Heart right ventricle (tissue), 16 donors: Measurements from ENCODE around the gene KIF25. TPM values are rescaled to one million over a fixed set of nuclear protein-coding genes. Genes with fewer than 3 reads are reported as not detected.

Experiments used
- ATAC-seq, 8 donors: fragments of 200-7000 bp; cut with Tn5 transposase; one replicate each; pipeline ENCODE4 v1.9.1; 2020; ENCODE audit warnings: mild to moderate bottlenecking in 8 of 8, moderate library complexity in 8 of 8, moderate number of reproducible peaks in 1 of 8
- DNase-seq, 2 donors: peaks; one replicate each; pipeline ENCODE4 v3.0.0-alpha.2; 2020
- H3K27ac ChIP-seq, 10 donors: fragments of 200-600 bp; sonication (generic) in 2 of 10; one replicate each; pipeline versions ENCODE4 v1.5.0 to v1.8.0; 2020 to 2022; ENCODE audit warnings: mild to moderate bottlenecking in 3 of 10
- H3K27me3 ChIP-seq, 7 donors: fragments of 200-600 bp; one replicate each; pipeline ENCODE4 v1.8.0; 2021 to 2022; ENCODE audit warnings: mild to moderate bottlenecking in 2 of 7
- H3K36me3 ChIP-seq, 9 donors: fragments of 200-600 bp; sonication (generic) in 1 of 9; one replicate each; pipeline versions ENCODE4 v1.5.0 to v1.8.0; 2020 to 2022; ENCODE audit warnings: mild to moderate bottlenecking in 2 of 9
- H3K4me1 ChIP-seq, 9 donors: fragments of 200-600 bp; sonication (generic) in 1 of 9; one replicate each; pipeline versions ENCODE4 v1.5.0 to v1.8.0; 2020 to 2022; ENCODE audit warnings: mild to moderate bottlenecking in 4 of 9
- H3K4me3 ChIP-seq, 10 donors: fragments of 200-600 bp; sonication (generic) in 2 of 10; one replicate each; pipeline versions ENCODE4 v1.5.0 to v1.8.0; 2020 to 2022; ENCODE audit warnings: mild to moderate bottlenecking in 7 of 10, moderate library complexity in 2 of 10
- H3K9me3 ChIP-seq, 11 donors: fragments of 200-600 bp in 10 of 11; sonication (generic) in 2 of 11; one replicate each; pipeline versions ENCODE4 v1.5.0 to v1.8.0; 2013 to 2022; ENCODE audit warnings: mild to moderate bottlenecking in 2 of 11, control low read depth in 1 of 11, moderate library complexity in 1 of 11
- WGBS, 2 donors: extraction: QIAGEN DNeasy Blood & Tissue Kit; methylation state at CpG; one replicate each; pipeline ENCODE4 v1.1.7; 2013; ENCODE audit warnings: inconsistent platforms in 1 of 2; 5-methylcytosine and 5-hydroxymethylcytosine counted together
- intact Hi-C, 10 donors: fragments of 100-400 bp; cut with DNase I; formaldehyde crosslinking; loops; one replicate each; pipeline versions ENCODE4 v1.11.1 to v1.14.2; 2022
- polyA plus RNA-seq, 2 donors: library from polyadenylated mRNA; stranded (reverse); fragments of 200-250 nt; gene quantifications; one replicate each; pipeline ENCODE4 v1.2.3, GENCODE V29; 2013
- total RNA-seq, 10 donors: library from RNA; stranded (reverse); fragmentation: NEBNext Ultra II Directional in 3 of 10; extraction: Animal tissue kit (Norgen Biotek cat#: 25700) in 3 of 10; gene quantifications; one replicate each; pipeline versions ENCODE4 v1.2.1 to v1.2.4, GENCODE V29; 2021 to 2023
- TF ChIP-seq, protein P1 (sequence below), 9 donors: fragments of 200-600 bp; sonication (generic) in 2 of 9; IDR thresholded peaks; one replicate each; pipeline versions ENCODE4 v1.5.0 to v1.8.0; 2021 to 2022; ENCODE audit warnings: antibody characterized with exemption in 9 of 9, mild to moderate bottlenecking in 5 of 9, moderate library complexity in 1 of 9
- donor health status: Arrhythmogenic right ventricular cardiomyopathy.
- donor health status: ischemic (EF 13 %, LVEDD 7.1; RV severe dilation, severe dysfunction).
- donor health status: healthy with polysubstance abuse.
- donor health status: DM: no; HTN: yes; CAD: no.
- donor health status: DM: no; HTN: no; CAD: no.
- donor health status: ischemic (EF 25% LVEDD 6.9; RV normal size, moderate dysfunction).
- donor health status: ischemic (EF 25% LVEDD 5.7; RV mildly dilated, moderate dysfunction).
- donor health status: healthy.
- donor health status: DM: yes; HTN: yes; CAD: no.
- donor health status: Ischemic cardiomyopathy.
- donor health status: ischemic (EF 35%, LVEDD 5.7; RV mildly dilated, moderate dysfunction).
- donor health status: nonischemic (EF 11% LVEDD 7.7; RV severe dilation, severe dysfunction).
- donor health status: DM: yes; HTN: yes; CAD: no.
- donor health status: PGD.
- donor health status: ischemic (EF 29% LVEDD 5.4; RV normal size, mild dysfunction).
- donor health status: nonischemic (EF 23%, LVEDD 6.1; RV moderate dilation, normal function).

Gene KIF25
- total and polyA plus RNA-seq, 12 donors = 0.18 to 0.95 (median 0.39) TPM; not detected in 4

DNA sequence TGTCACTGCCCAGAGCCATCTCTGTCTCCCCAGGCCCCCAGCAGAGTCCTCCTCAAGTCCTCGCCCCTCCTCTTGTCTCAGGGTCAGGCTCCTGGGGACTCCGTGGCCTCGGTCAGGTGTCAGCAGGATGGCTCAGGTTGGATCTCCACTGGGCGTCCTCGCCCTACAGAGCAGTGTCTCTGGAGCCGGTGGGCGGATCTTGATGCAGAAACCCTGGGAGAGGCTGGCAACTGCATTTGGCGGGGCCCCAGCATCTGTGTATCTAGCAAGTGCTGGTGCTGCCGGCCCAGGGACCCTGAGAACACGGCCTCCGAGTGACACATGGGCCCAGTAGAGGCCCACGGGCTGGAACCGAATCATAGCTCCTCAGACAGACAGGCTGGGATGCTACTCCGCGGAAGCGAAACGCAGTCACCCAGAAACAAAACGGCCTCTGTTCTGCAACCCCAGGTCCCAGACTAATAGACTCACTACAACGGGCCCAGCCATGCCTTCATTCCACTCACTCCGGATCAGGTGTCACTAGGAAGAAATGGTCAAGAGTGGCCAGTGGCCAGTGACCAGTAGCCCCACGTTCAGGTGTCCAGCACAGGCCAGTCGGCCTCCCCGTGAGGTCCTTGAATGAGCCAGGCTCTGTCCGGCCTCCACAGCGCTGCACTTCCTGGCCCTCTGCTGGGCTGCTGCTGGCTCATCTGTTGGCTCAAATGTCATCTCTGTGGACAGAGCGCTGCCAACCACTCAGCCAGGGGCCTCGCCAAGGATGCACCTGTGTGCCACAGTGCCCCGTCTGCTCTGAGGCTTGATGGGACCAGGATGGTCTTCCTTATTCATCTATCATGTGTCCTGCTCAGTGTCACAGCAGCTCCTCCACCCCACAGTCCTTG, 94.2 kb downstream of the KIF25 start:
- intact Hi-C loops = no loop called here
- H3K27ac ChIP-seq = no peak overlapping the region
- no peak overlapping the region for H3K4me3 ChIP-seq
- H3K36me3 ChIP-seq = no peaks in the 10 kb centered on the region
- peaks cover 0 to 8% (median 0%) of the 10 kb centered on the region in 11 donors for H3K9me3 ChIP-seq
- WGBS, 2 donors = 93 to 94% methylated on average over 28 of the region's 28 CpGs
- peaks cover 0 to 20% (median 12%) of the 10 kb centered on the region in 9 donors for H3K4me1 ChIP-seq
- DNase-seq (no peak), ATAC-seq (no peak)
- no peaks in the 10 kb centered on the region for H3K27me3 ChIP-seq
- TF ChIP-seq, protein P1, sequence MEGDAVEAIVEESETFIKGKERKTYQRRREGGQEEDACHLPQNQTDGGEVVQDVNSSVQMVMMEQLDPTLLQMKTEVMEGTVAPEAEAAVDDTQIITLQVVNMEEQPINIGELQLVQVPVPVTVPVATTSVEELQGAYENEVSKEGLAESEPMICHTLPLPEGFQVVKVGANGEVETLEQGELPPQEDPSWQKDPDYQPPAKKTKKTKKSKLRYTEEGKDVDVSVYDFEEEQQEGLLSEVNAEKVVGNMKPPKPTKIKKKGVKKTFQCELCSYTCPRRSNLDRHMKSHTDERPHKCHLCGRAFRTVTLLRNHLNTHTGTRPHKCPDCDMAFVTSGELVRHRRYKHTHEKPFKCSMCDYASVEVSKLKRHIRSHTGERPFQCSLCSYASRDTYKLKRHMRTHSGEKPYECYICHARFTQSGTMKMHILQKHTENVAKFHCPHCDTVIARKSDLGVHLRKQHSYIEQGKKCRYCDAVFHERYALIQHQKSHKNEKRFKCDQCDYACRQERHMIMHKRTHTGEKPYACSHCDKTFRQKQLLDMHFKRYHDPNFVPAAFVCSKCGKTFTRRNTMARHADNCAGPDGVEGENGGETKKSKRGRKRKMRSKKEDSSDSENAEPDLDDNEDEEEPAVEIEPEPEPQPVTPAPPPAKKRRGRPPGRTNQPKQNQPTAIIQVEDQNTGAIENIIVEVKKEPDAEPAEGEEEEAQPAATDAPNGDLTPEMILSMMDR (IDR thresholded peaks at IDR 0.05) = no peak

- no peak for DNase-seq
- no peaks in the 10 kb centered on the region for H3K36me3 ChIP-seq
- H3K27ac ChIP-seq = no peak overlapping the region
- ATAC-seq = no peak
- no peaks in the 10 kb centered on the region for H3K27me3 ChIP-seq
- WGBS, 2 donors = 83 to 84% methylated on average over 8 of the region's 8 CpGs
- H3K9me3 ChIP-seq = peaks cover 0 to 8% (median 0%) of the 10 kb centered on the region in 11 donors
- H3K4me3 ChIP-seq = no peak overlapping the region
- peaks cover 0 to 22% (median 12%) of the 10 kb centered on the region in 9 donors for H3K4me1 ChIP-seq
- intact Hi-C loops = no loop called here
- TF ChIP-seq, protein P1 (IDR thresholded peaks at IDR 0.05) = no peak
These were observed 95.1 kb downstream of the KIF25 start for GRCh38 chr6:168092541-168092940.

DNA sequence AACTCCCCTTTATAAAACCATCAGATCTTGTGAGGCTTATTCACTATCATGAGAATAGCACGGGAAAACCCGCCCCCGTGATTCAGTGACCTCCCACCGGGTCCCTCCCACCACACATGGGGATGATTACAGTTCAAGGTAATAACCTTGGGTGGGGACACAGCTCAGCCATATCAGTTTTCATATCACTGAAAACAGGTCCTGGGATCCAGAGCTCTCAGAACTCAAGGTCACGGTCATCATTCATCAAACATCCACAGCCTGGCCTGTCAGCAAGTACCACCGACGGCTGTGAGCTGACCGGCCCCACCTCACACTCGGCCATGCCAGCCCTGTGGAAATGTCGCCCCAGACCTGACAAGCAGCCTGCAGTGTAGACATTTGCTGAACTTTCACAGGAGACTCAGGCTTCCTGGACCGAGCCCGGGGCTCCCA, 95.6 kb downstream of the KIF25 start:
- Histone ChIP-seq H3K9me3 (peaks cover 0 to 8% (median 0%) of the 10 kb centered on the region in 11 donors), H3K27ac (no peak overlapping the region), H3K27me3 (peaks cover 0 to under 1% (median 0%) of the 10 kb centered on the region in 7 donors), H3K36me3 (no peaks in the 10 kb centered on the region), H3K4me3 (no peak overlapping the region), H3K4me1 (peaks cover 0 to 21% (median 7%) of the 10 kb centered on the region in 9 donors)
- intact Hi-C loops = no loop called here
- TF ChIP-seq, protein P1 (IDR thresholded peaks at IDR 0.05) = no peak
- 51 to 60% methylated on average over 12 of the region's 12 CpGs for WGBS, 2 donors
- DNase-seq (no peak), ATAC-seq (no peak)

- 84% methylated on average over 11 of the region's 11 CpGs for WGBS, 2 donors
- ATAC-seq (no peak), DNase-seq (no peak)
- Histone ChIP-seq H3K4me3 (no peak overlapping the region), H3K9me3 (peaks cover 0 to 8% (median 0%) of the 10 kb centered on the region in 11 donors), H3K27me3 (peaks cover 0 to 6% (median 0%) of the 10 kb centered on the region in 7 donors), H3K4me1 (peaks cover 0 to 21% (median 2%) of the 10 kb centered on the region in 9 donors), H3K36me3 (no peaks in the 10 kb centered on the region), H3K27ac (no peak overlapping the region)
- intact Hi-C loops = no loop called here
- TF ChIP-seq, protein P1 (IDR thresholded peaks at IDR 0.05) = no peak
These were observed 96.2 kb downstream of the KIF25 start for GRCh38 chr6:168093634-168094033.

Other genes with a start within 250 kb of the KIF25 start
- 10 to 100 TPM; 50.5 to 79.9 (median 59.0) TPM for gene AFDN, start 170.8 kb upstream of the KIF25 start, total RNA-seq
- 10 to 100 TPM; 17.4 to 57.9 TPM for gene AFDN, start 170.8 kb upstream of the KIF25 start, polyA plus RNA-seq
- gene FRMD1, start 81.5 kb downstream of the KIF25 start, total RNA-seq = 1 to 10 TPM in 1 of 10 donors, under 1 TPM in 5, not detected in 4; 0.15 to 1.3 (median 0.24) TPM
- under 1 TPM; 0.12 to 0.22 TPM for gene FRMD1, start 81.5 kb downstream of the KIF25 start, polyA plus RNA-seq